Measurements from ENCODE around the gene RFC5. TPM values are rescaled to one million over a fixed set of nuclear protein-coding genes. Genes with fewer than 3 reads are reported as not detected.

Gene RFC5
- total RNA-seq, 1 donor from 2014 or later: 8.2 TPM

DNA sequence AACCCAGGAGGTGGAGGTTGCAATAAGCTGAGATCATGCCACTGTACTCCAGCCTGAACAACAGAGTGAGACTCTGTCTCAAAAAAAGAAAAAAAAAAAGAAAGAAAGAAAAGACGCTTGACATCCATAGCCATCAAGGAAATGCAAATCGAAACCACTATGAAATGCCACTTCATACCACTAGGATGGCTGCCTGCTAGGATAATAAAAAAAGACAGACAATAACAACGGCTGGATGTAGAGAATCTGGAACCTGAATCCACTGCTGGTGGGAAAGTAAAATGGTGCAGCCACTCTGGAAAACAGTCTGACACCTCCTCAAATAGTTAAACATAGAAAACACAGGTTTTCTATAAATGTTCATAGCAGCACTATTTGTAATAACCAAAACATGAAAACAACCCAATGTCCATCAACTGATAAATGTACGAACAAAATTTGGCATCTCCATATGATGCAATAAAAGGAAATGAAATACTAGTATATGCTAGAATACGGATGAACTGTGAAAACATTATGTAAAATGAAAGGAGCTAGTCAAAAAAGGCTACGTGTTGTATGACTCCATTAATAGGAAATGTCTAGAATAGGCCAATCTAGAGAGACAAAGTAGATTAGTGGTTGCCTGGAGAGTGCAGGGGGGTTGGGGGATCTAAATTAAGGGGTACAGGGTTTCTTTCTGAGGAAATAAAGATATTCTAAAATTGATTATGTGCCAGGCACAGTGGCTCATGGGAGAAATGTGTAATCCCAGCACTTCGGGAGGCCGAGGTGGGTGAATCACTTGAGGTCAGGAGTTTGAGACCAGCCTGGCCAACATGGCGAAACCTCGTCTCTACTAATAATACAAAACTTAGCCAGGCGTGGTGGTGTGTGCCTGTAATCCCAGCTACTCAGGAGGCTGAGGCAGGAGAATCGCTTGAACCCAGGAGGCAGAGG lies 34.7 kb downstream of the RFC5 start:
- DNase-seq (ENCODE audit: low read depth): no peak

DNA sequence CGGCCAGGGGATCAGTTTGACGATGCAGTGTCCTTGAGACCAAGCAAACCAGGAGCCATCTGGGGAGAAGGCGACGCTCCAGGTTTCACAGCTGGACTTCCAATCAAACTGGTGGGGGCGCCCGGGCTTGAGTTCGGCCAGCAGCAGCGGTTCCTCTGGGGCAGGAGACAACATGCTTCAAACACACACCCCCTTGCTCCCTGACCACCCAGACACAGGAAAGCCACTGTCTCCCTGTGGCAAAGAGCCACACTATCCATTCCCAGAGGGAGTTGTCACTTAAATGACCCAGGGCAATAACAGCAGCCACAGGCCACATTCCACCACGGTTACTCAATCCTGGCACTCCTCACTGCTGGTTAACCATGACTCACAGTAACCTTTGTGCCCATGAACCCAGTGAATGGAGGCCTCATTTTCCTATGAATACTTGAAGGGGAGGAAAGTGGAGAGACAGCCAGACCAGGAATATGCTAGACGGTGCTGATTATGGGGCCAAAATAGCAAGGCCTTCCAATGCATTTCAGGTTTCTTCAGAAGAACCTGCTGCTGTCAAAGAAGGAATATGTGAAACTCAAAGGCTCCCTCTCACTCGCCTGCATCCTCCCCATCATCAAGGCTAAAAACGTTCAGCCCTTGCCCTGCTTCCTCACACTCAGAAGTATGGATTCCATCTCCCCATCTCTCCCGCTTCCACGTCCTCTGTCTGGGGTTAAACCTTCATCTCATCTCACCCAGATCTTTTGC lies 36.0 kb downstream of the RFC5 start:
- peak; percentile 99 for DNase-seq (ENCODE audit: low read depth)

- DNase-seq (ENCODE audit: low read depth): peak; percentile 40
Measured at GRCh38 chr12:118053071-118053985, 36.8 kb downstream of the RFC5 start.

GRCh38 chr12:118055144-118055557 lies 38.6 kb downstream of the RFC5 start:
- peak; percentile 43 for DNase-seq (ENCODE audit: low read depth)

- no peak for DNase-seq (ENCODE audit: low read depth)
Measured at GRCh38 chr12:118055865-118056773, 39.6 kb downstream of the RFC5 start.

- DNase-seq (ENCODE audit: low read depth): no peak
Measured at GRCh38 chr12:118058227-118058626, 41.7 kb downstream of the RFC5 start.

DNA sequence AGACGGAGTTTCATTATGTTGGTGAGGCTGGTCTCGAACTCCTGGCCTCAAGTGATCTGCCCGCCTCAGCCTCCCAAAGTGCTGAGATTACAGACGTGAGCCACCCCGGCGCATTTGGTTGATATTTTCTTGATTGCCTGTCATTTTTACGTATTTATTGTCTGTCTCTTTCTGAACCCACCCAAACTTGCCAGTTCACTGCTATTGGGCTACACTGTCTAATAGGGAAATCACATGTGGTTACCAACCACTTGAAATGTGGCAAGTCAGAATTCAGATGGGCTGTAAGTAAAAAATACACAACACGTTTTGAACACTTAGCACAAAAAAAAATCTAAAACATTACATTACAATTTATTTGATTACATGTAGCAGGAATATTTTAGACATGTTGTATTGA lies 42.4 kb downstream of the RFC5 start:
- no peak for DNase-seq (ENCODE audit: low read depth)

- peak; percentile 9 for DNase-seq (ENCODE audit: low read depth)
Measured at GRCh38 chr12:118059341-118060191, 43.1 kb downstream of the RFC5 start.

- peak; percentile 29 for DNase-seq (ENCODE audit: low read depth)
Measured at GRCh38 chr12:118060301-118061010, 44.0 kb downstream of the RFC5 start.

- DNase-seq (ENCODE audit: low read depth): peak; percentile 68
Measured at GRCh38 chr12:118061011-118061872, 44.7 kb downstream of the RFC5 start, which contains the start of gene WSB2. Gene WSB2, minus strand, starts transcription at chr12:118061179. Its CDS starts 131 bp downstream, at chr12:118061048.

DNA sequence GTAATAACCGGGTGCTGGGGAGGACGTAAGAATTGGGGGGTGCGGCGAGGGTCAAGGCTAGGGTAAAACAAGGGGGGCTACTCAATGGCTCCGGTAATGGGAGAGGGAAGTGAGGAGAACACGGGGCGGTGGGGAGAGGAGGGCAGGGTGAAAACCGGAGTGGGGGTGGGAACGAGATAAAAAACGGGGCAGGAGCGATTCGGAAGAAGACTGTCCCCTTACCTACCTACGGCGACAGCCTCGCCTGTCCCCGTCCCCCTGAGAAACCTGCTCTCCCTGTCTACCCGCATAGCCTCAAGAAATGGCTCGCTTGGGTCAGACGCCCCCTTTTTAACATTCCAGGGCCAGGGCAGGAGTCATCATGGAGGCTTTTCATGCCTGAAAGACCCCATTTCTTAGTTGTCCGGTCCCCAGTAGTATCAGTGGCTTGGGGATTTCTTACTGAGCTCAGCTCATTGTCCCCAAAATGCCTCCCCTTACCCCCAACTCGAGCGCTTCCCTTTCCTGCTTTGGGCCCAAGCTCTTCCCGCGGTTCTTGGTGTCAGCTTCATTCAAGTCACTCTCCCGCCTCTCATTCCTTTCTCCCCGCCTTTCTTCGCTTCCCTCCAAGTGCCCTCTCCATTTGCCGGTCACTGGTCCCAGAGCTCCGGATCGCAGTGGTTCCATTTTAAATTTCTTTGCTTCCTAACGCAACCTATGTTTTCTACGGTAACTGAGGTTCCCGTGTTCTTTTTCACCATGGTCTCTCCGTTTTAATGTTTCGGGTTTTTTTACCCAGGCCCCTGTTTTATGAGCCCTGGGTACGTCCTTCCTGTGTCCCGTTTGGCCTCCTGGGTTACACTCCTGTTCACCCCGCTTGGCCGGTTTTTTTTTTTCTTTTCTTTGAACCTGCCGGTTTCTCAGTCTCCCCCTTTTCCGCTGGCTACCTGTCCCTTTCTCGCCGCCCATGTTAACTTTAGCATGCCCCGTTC lies 45.7 kb downstream of the RFC5 start:
- DNase-seq (ENCODE audit: low read depth): peak; percentile 50

GRCh38 chr12:118063576-118064391 lies 47.3 kb downstream of the RFC5 start:
- DNase-seq (ENCODE audit: low read depth): peak; percentile 22

GRCh38 chr12:118064608-118065007 lies 48.1 kb downstream of the RFC5 start:
- DNase-seq (ENCODE audit: low read depth): no peak

DNA sequence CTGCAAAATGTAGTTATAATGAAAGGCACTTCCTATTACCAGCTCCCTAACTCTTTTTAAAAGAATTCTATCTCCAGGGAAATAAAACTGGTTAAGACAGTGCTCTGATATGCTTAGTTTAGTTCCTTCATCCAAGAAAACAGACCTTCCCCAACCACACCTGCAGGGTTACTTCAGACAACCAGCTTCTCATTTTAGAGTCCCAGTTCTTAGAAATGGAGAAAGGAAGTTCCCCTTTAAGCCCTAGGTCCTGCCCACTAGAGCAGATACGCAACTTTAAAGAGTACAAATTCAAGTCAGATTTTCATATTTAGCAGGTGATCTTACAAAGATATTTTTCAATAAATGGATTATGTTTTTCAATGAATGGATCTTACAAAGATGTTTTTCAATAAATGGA lies 48.9 kb downstream of the RFC5 start:
- DNase-seq (ENCODE audit: low read depth): no peak

GRCh38 chr12:118068445-118068844 lies 51.9 kb downstream of the RFC5 start:
- no peak for DNase-seq (ENCODE audit: low read depth)

Measured in myocyte (in vitro differentiated cells).